ENCODE results near the gene MRPL20.

DNA sequence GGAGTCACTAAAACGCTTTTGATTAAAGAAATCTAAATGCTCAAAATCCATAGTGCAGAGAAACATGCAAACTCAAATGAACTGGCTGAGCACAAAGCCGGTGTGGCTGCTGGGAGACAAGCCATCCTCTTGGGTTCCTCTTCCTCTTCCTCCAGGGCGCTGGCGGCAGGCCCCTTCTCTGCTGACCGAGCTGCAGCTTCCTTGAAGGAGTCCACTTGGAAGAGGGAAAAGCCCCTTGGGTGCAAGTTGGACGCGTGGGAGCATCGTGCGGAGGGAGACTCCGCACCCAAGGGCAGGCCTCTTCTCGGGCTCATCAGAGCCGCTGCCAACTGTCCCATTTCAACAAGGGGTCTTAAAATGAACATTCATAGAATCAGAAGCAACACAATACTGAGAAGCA is 15.9 kb downstream of the MRPL20 start:
- TF ChIP-seq, protein P1, sequence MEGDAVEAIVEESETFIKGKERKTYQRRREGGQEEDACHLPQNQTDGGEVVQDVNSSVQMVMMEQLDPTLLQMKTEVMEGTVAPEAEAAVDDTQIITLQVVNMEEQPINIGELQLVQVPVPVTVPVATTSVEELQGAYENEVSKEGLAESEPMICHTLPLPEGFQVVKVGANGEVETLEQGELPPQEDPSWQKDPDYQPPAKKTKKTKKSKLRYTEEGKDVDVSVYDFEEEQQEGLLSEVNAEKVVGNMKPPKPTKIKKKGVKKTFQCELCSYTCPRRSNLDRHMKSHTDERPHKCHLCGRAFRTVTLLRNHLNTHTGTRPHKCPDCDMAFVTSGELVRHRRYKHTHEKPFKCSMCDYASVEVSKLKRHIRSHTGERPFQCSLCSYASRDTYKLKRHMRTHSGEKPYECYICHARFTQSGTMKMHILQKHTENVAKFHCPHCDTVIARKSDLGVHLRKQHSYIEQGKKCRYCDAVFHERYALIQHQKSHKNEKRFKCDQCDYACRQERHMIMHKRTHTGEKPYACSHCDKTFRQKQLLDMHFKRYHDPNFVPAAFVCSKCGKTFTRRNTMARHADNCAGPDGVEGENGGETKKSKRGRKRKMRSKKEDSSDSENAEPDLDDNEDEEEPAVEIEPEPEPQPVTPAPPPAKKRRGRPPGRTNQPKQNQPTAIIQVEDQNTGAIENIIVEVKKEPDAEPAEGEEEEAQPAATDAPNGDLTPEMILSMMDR (IDR thresholded peaks at IDR 0.05; ENCODE audit: poor library complexity, severe bottlenecking): no peak
- TF ChIP-seq, protein P2, sequence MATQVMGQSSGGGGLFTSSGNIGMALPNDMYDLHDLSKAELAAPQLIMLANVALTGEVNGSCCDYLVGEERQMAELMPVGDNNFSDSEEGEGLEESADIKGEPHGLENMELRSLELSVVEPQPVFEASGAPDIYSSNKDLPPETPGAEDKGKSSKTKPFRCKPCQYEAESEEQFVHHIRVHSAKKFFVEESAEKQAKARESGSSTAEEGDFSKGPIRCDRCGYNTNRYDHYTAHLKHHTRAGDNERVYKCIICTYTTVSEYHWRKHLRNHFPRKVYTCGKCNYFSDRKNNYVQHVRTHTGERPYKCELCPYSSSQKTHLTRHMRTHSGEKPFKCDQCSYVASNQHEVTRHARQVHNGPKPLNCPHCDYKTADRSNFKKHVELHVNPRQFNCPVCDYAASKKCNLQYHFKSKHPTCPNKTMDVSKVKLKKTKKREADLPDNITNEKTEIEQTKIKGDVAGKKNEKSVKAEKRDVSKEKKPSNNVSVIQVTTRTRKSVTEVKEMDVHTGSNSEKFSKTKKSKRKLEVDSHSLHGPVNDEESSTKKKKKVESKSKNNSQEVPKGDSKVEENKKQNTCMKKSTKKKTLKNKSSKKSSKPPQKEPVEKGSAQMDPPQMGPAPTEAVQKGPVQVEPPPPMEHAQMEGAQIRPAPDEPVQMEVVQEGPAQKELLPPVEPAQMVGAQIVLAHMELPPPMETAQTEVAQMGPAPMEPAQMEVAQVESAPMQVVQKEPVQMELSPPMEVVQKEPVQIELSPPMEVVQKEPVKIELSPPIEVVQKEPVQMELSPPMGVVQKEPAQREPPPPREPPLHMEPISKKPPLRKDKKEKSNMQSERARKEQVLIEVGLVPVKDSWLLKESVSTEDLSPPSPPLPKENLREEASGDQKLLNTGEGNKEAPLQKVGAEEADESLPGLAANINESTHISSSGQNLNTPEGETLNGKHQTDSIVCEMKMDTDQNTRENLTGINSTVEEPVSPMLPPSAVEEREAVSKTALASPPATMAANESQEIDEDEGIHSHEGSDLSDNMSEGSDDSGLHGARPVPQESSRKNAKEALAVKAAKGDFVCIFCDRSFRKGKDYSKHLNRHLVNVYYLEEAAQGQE (IDR thresholded peaks at IDR 0.05; ENCODE audit: borderline replicate concordance): no peak
- TF ChIP-seq RAD21 (conservative IDR thresholded peaks at IDR 0.05): no peak
- no peak for TF ChIP-seq TAF1 (IDR thresholded peaks at IDR 0.05; ENCODE audit: low read depth)
- no peak for TF ChIP-seq EZH2 (IDR thresholded peaks at IDR 0.05; ENCODE audit: borderline replicate concordance, insufficient read depth, low read length, poor library complexity, severe bottlenecking)
- TF ChIP-seq EP300 (conservative IDR thresholded peaks at IDR 0.05; ENCODE audit: poor library complexity, severe bottlenecking): no peak
- TF ChIP-seq POLR2AphosphoS5 (IDR thresholded peaks at IDR 0.05): no peak
- no peak for TF ChIP-seq MXI1 (conservative IDR thresholded peaks at IDR 0.05; ENCODE audit: poor library complexity, severe bottlenecking)
- TF ChIP-seq SMC3 (conservative IDR thresholded peaks at IDR 0.05; ENCODE audit: poor library complexity): no peak

Measured in neural cell (in vitro differentiated cells).